Keratinocyte (primary cell): ENCODE results near the gene NGF. TPM values are rescaled to one million over a fixed set of nuclear protein-coding genes. Genes with fewer than 3 reads are reported as not detected.

Source experiments
- DNase-seq: peaks from one replicate; pipeline ENCODE4 v3.0.0-alpha.2; 2011; ENCODE audit warnings: low read depth, missing footprints, low spot score
- FAIRE-seq: peaks from 2 replicates; lab custom pipeline; 2011; peaks lifted over from hg19 to GRCh38; lab: Jason Lieb, UNC
- H2AFZ ChIP-seq: 2 replicates; pipeline ENCODE4 v1.6.0; 2012; ENCODE audit warnings: low read length, control low read depth, inconsistent platforms; ENCODE audit not compliant: control insufficient read depth
- H3K27ac ChIP-seq: 2 replicates; pipeline ENCODE4 v1.5.1; 2011; ENCODE audit warnings: low read length; ENCODE audit not compliant: control insufficient read depth, insufficient read depth
- H3K27me3 ChIP-seq: 3 replicates; pipeline ENCODE4 v1.6.0; 2011; ENCODE audit warnings: low read length; ENCODE audit not compliant: control insufficient read depth, insufficient read depth; ENCODE audit errors: extremely low read depth
- H3K36me3 ChIP-seq, 2 experiments: 2 replicates in 1 of 2; 3 replicates in 1 of 2; pipeline ENCODE4 v1.5.1; 2011; ENCODE audit warnings: low read length in 2 of 2, mild to moderate bottlenecking in 1 of 2; ENCODE audit not compliant: control insufficient read depth in 2 of 2, insufficient read depth in 2 of 2; ENCODE audit errors: extremely low read depth in 1 of 2
- H3K4me1 ChIP-seq: 3 replicates; pipeline ENCODE4 v1.5.1; 2011; ENCODE audit warnings: low read length; ENCODE audit not compliant: control insufficient read depth, insufficient read depth; ENCODE audit errors: extremely low read depth
- H3K4me2 ChIP-seq: 3 replicates; pipeline ENCODE4 v1.6.0; 2011; ENCODE audit warnings: low read depth, low read length; ENCODE audit not compliant: control insufficient read depth, insufficient read depth; ENCODE audit errors: extremely low read depth
- H3K4me3 ChIP-seq, 3 experiments: fragments of 200-600 bp in 1 of 3; sonication (generic) in 1 of 3; 2 replicates in 2 of 3; 3 replicates in 1 of 3; pipeline ENCODE4 v1.5.1; 2011 to 2016; ENCODE audit warnings: low read length in 3 of 3, mild to moderate bottlenecking in 3 of 3, control low read depth in 2 of 3, inconsistent platforms in 1 of 3, low read depth in 1 of 3, mixed read lengths in 1 of 3, mixed run types in 1 of 3, moderate library complexity in 1 of 3; ENCODE audit not compliant: control insufficient read depth in 2 of 3, insufficient read depth in 2 of 3; ENCODE audit errors: extremely low read depth in 1 of 3
- H3K79me2 ChIP-seq: 2 replicates; pipeline ENCODE4 v1.6.0; 2012; ENCODE audit warnings: low read length; ENCODE audit not compliant: control insufficient read depth, insufficient read depth
- H3K9ac ChIP-seq: 3 replicates; pipeline ENCODE4 v1.6.0; 2011; ENCODE audit warnings: low read length; ENCODE audit not compliant: control insufficient read depth, insufficient read depth; ENCODE audit errors: extremely low read depth
- H3K9me1 ChIP-seq: 3 replicates; pipeline ENCODE4 v1.6.0; 2011; ENCODE audit warnings: low read length; ENCODE audit not compliant: control insufficient read depth, insufficient read depth; ENCODE audit errors: extremely low read depth
- H3K9me3 ChIP-seq: 2 replicates; pipeline ENCODE4 v1.5.1; 2012; ENCODE audit warnings: low read depth, low read length; ENCODE audit not compliant: control insufficient read depth
- H4K20me1 ChIP-seq: 3 replicates; pipeline ENCODE4 v1.6.0; 2011; ENCODE audit warnings: low read length; ENCODE audit not compliant: control insufficient read depth, insufficient read depth; ENCODE audit errors: extremely low read depth
- EZH2 ChIP-seq: IDR thresholded peaks from one replicate; pipeline ENCODE4 v1.6.1; 2012; ENCODE audit warnings: inconsistent platforms, mild to moderate bottlenecking, low read length, moderate library complexity
- dilution Hi-C: fragments of 300-500 bp; cut with MboI; formaldehyde crosslinking; loops from one replicate; pipeline ENCODE4 v1.7.0; 2020; ENCODE audit warnings: low sequenced_read_pairs; ENCODE audit not compliant: extremely low pct_ligation_motif_present
- polyA plus RNA-seq, 5 experiments: library from polyadenylated mRNA; depleted of rRNA in 3 of 5; stranded (reverse) in 3 of 5; stranded (forward) in 1 of 5; unstranded in 1 of 5; fragments of >200 nt; gene quantifications; 1 replicate in 1 of 5; 2 replicates in 3 of 5; 3 replicates in 1 of 5; pipeline versions ENCODE4 v1.2.1 to v1.2.3, GENCODE V29; 2011 to 2012; ENCODE audit warnings: missing spikeins in 2 of 5, low read depth in 1 of 5, low replicate concordance in 1 of 5
- TF ChIP-seq, protein P1 (sequence below), 3 experiments: IDR thresholded peaks in 1 of 3; conservative IDR thresholded peaks in 1 of 3; optimal IDR thresholded peaks in 1 of 3; 2 replicates in 2 of 3; 3 replicates in 1 of 3; pipeline versions ENCODE3 to v1.5.1; 2011; ENCODE audit warnings: low read length in 3 of 3, mild to moderate bottlenecking in 3 of 3, moderate library complexity in 2 of 3, control low read depth in 1 of 3, inconsistent platforms in 1 of 3; ENCODE audit not compliant: insufficient read depth in 2 of 3; ENCODE audit errors: extremely low read depth in 1 of 3

Gene NGF
- polyA plus RNA-seq, 1 donor (not counting 4 experiments of a cell fraction or from before 2014, with no cell fraction given): 1.2 TPM

DNA sequence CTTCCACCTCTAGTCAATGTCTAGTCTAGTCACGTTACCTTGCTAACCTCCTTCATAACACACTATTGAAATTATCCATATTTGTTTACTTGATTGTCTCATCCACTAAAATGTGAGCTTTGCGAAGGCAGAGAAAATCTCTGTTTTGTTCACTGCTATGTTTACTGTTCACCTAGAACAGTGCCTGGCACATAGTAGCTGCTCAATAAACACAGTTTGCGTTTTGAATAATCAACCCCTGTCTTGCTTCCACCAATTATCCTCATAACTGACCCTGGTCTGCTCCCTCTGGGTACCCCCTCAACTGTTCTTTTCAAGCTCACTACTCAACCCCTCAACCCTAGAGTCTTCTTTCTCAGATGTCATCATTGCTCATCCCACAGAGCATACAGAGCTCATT, 36.5 kb upstream of the NGF start:
- FAIRE-seq (no peak), DNase-seq (no peak)
- Histone ChIP-seq H3K4me2 (no peak overlapping the region), H3K27ac (no peak overlapping the region), H3K36me3 (no peaks in the 10 kb centered on the region), H3K9me1 (no peaks in the 10 kb centered on the region), H3K4me1 (peaks cover 5% of the 10 kb centered on the region), H3K9ac (no peak overlapping the region), H4K20me1 (no peaks in the 10 kb centered on the region), H3K4me3 (no peak overlapping the region), H3K27me3 (no peaks in the 10 kb centered on the region), H3K9me3 (no peaks in the 10 kb centered on the region), H2AFZ (no peak overlapping the region), H3K79me2 (no peaks in the 10 kb centered on the region)
- dilution Hi-C loops: no loop called here
- TF ChIP-seq EZH2: no peak
- TF ChIP-seq, protein P1, sequence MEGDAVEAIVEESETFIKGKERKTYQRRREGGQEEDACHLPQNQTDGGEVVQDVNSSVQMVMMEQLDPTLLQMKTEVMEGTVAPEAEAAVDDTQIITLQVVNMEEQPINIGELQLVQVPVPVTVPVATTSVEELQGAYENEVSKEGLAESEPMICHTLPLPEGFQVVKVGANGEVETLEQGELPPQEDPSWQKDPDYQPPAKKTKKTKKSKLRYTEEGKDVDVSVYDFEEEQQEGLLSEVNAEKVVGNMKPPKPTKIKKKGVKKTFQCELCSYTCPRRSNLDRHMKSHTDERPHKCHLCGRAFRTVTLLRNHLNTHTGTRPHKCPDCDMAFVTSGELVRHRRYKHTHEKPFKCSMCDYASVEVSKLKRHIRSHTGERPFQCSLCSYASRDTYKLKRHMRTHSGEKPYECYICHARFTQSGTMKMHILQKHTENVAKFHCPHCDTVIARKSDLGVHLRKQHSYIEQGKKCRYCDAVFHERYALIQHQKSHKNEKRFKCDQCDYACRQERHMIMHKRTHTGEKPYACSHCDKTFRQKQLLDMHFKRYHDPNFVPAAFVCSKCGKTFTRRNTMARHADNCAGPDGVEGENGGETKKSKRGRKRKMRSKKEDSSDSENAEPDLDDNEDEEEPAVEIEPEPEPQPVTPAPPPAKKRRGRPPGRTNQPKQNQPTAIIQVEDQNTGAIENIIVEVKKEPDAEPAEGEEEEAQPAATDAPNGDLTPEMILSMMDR (optimal IDR thresholded peaks at IDR 0.05 in 1 of 3, IDR thresholded peaks at IDR 0.05 in 1 of 3, conservative IDR thresholded peaks at IDR 0.05 in 1 of 3; ENCODE audit: extremely low read depth in 1 of 3, insufficient read depth in 2 of 3, low read length in 3 of 3): no peak

DNA sequence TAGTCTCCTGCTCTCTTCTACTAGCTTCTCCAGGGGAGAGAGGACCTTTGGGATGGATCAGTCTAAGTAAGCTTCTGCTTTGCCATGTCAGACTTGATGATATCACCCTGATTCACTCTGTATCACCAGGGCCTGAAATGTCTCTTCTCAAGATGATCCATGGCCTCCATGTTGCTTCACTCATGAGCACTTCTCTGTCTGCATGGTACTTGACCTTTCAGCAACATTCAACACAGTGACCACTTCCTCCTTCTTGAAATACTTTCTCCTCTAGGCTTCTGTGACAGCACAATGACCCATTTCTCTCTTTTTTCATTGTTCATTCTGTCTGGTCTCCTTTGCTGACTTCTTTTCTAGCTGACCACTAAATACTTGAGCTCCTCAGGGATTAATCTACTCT, 35.3 kb upstream of the NGF start:
- Histone ChIP-seq H3K4me2 (no peak overlapping the region), H3K9ac (no peak overlapping the region), H3K4me1 (peaks cover 5% of the 10 kb centered on the region), H4K20me1 (no peaks in the 10 kb centered on the region), H3K79me2 (no peaks in the 10 kb centered on the region), H2AFZ (no peak overlapping the region), H3K36me3 (no peaks in the 10 kb centered on the region), H3K4me3 (no peak overlapping the region), H3K27me3 (no peaks in the 10 kb centered on the region), H3K9me1 (no peaks in the 10 kb centered on the region), H3K27ac (no peak overlapping the region), H3K9me3 (no peaks in the 10 kb centered on the region)
- no peak for FAIRE-seq
- dilution Hi-C loops: no loop called here
- TF ChIP-seq, protein P1 (optimal IDR thresholded peaks at IDR 0.05 in 1 of 3, IDR thresholded peaks at IDR 0.05 in 1 of 3, conservative IDR thresholded peaks at IDR 0.05 in 1 of 3; ENCODE audit: extremely low read depth in 1 of 3, insufficient read depth in 2 of 3, low read length in 3 of 3): no peak
- DNase-seq: peak; percentile 4
